IMR-90 (cell line): Measurements from ENCODE around the gene MMP14. TPM values are rescaled to one million over a fixed set of nuclear protein-coding genes. Genes with fewer than 3 reads are reported as not detected.

Experiments
- ATAC-seq: fragments of 200-7000 bp; cut with Tn5 transposase; 2 replicates; pipeline ENCODE4 v1.9.1; 2020; ENCODE audit warnings: low read depth, mild to moderate bottlenecking, moderate library complexity
- BruUV-seq: library from RNA; stranded (reverse); fragments of 400-500 nt; replicated peaks from 2 replicates; lab custom pipeline; 2021; lab: Mats Ljungman, UMichigan
- CTCF ChIA-PET: fragments of 300-600 bp; formaldehyde crosslinking; extraction: SDS; loops from one replicate; lab custom pipeline; 2021; ENCODE audit warnings: antibody characterized with exemption; lab: Yijun Ruan, JAX
- POLR2A ChIA-PET: fragments of 300-600 bp; sonication (Branson Sonifier 250); formaldehyde crosslinking; loops from one replicate; lab custom pipeline; 2022; ENCODE audit warnings: antibody characterized with exemption; ENCODE audit not compliant: unreplicated experiment; lab: Charles Lee
- DNase-seq: peaks from one replicate; pipeline ENCODE4 v3.0.0; 2013
- H2AFZ ChIP-seq: replicated peaks from 2 replicates; pipeline ENCODE3; 2013; ENCODE audit warnings: low read length, mild to moderate bottlenecking; ENCODE audit not compliant: poor library complexity
- H2AK5ac ChIP-seq: 2 replicates; pipeline ENCODE4 v1.6.1; 2013; ENCODE audit warnings: low read depth, low read length, inconsistent platforms
- H2AK9ac ChIP-seq: replicated peaks from 2 replicates; pipeline ENCODE3; 2013; ENCODE audit warnings: mild to moderate bottlenecking, low read depth, low read length, moderate library complexity; ENCODE audit not compliant: poor library complexity
- H2BK120ac ChIP-seq: 2 replicates; pipeline ENCODE4 v1.6.1; 2013; ENCODE audit warnings: low read depth, low read length, inconsistent platforms
- H2BK15ac ChIP-seq: 3 replicates; pipeline ENCODE4 v1.6.1; 2013; ENCODE audit warnings: low read depth, low read length, inconsistent platforms
- H2BK20ac ChIP-seq: 2 replicates; pipeline ENCODE4 v1.6.1; 2013; ENCODE audit warnings: low read depth, mild to moderate bottlenecking, inconsistent platforms, low read length, moderate library complexity
- H2BK5ac ChIP-seq: 2 replicates; pipeline ENCODE4 v1.6.1; 2013; ENCODE audit warnings: mild to moderate bottlenecking, low read depth, low read length, inconsistent platforms; ENCODE audit not compliant: poor library complexity, severe bottlenecking
- H3K14ac ChIP-seq: replicated peaks from 2 replicates; pipeline ENCODE4 v1.6.1; 2013; ENCODE audit warnings: low read depth, low read length, inconsistent platforms
- H3K18ac ChIP-seq: 2 replicates; pipeline ENCODE4 v1.6.1; 2013; ENCODE audit warnings: low read depth, low read length, control low read depth
- H3K23ac ChIP-seq: 2 replicates; pipeline ENCODE4 v1.6.1; 2013; ENCODE audit warnings: low read depth, low read length, inconsistent platforms
- H3K27ac ChIP-seq: 2 replicates; pipeline ENCODE4 v1.5.1; 2013; ENCODE audit warnings: mild to moderate bottlenecking, control low read depth, low read length; ENCODE audit not compliant: insufficient read depth
- H3K27me3 ChIP-seq: 2 replicates; pipeline ENCODE4 v1.6.1; 2013; ENCODE audit warnings: low read length; ENCODE audit not compliant: control insufficient read depth, insufficient read depth
- H3K36me3 ChIP-seq: 2 replicates; pipeline ENCODE4 v1.6.1; 2013; ENCODE audit warnings: low read length, mixed read lengths; ENCODE audit not compliant: control insufficient read depth, insufficient read depth
- H3K4ac ChIP-seq: 2 replicates; pipeline ENCODE4 v1.6.1; 2013; ENCODE audit warnings: low read depth, low read length, inconsistent platforms
- H3K4me1 ChIP-seq: 2 replicates; pipeline ENCODE4 v1.6.1; 2013; ENCODE audit warnings: low read length, mixed read lengths; ENCODE audit not compliant: control insufficient read depth, insufficient read depth
- H3K4me2 ChIP-seq: 2 replicates; pipeline ENCODE4 v1.6.1; 2013; ENCODE audit warnings: low read depth, mild to moderate bottlenecking, control low read depth, low read length, moderate library complexity
- H3K4me3 ChIP-seq: 2 replicates; pipeline ENCODE4 v1.5.1; 2013; ENCODE audit warnings: low read depth, mild to moderate bottlenecking, control low read depth, low read length, moderate library complexity; ENCODE audit not compliant: insufficient read depth
- H3K56ac ChIP-seq: 2 replicates; pipeline ENCODE4 v1.6.1; 2013; ENCODE audit warnings: low read length, inconsistent platforms; ENCODE audit not compliant: insufficient read depth; ENCODE audit errors: extremely low read depth
- H3K79me1 ChIP-seq, 2 experiments: 2 replicates each; pipeline ENCODE4 v1.6.1; 2013; ENCODE audit warnings: low read length in 2 of 2, inconsistent platforms in 1 of 2, low read depth in 1 of 2
- H3K9ac ChIP-seq: 2 replicates; pipeline ENCODE4 v1.6.1; 2013; ENCODE audit warnings: low read depth, low read length, control low read depth
- H3K9me1 ChIP-seq: 2 replicates; pipeline ENCODE4 v1.6.1; 2013; ENCODE audit warnings: low read length, inconsistent platforms; ENCODE audit not compliant: insufficient read depth
- H3K9me3 ChIP-seq: 2 replicates; pipeline ENCODE4 v1.6.1; 2013; ENCODE audit warnings: low read length; ENCODE audit not compliant: control insufficient read depth, insufficient read depth
- H4K20me1 ChIP-seq: 2 replicates; pipeline ENCODE4 v1.6.1; 2013; ENCODE audit warnings: low read length, inconsistent platforms; ENCODE audit not compliant: insufficient read depth
- H4K5ac ChIP-seq: 2 replicates; pipeline ENCODE4 v1.6.1; 2013; ENCODE audit warnings: mild to moderate bottlenecking, low read depth, low read length, control low read depth
- H4K8ac ChIP-seq, 2 experiments: 2 replicates each; pipeline ENCODE4 v1.6.1; 2013; ENCODE audit warnings: low read depth in 2 of 2, low read length in 2 of 2, control low read depth in 1 of 2, inconsistent platforms in 1 of 2
- H4K91ac ChIP-seq: 2 replicates; pipeline ENCODE4 v1.6.1; 2013; ENCODE audit warnings: low read depth, low read length, inconsistent platforms; ENCODE audit not compliant: insufficient read depth
- CTCF ChIP-seq: conservative IDR thresholded peaks from 2 replicates; pipeline ENCODE4 v1.5.1; 2012; ENCODE audit warnings: mild to moderate bottlenecking, low read depth, low read length, improper control_type of control experiment
- FOS ChIP-seq: fragments of 150-350 bp; IDR thresholded peaks from 2 replicates; pipeline ENCODE4 v1.6.1; 2016; ENCODE audit warnings: low read depth, low read length
- MAZ ChIP-seq: IDR thresholded peaks from 2 replicates; pipeline ENCODE4 v1.6.1; 2012; ENCODE audit warnings: low read depth, mild to moderate bottlenecking, low read length, improper control_type of control experiment, moderate library complexity, borderline replicate concordance
- MXI1 ChIP-seq: IDR thresholded peaks from 2 replicates; pipeline ENCODE4 v1.6.1; 2012; ENCODE audit warnings: low read depth, mild to moderate bottlenecking, low read length, moderate library complexity, borderline replicate concordance
- RAD21 ChIP-seq: IDR thresholded peaks from 2 replicates; pipeline ENCODE4 v1.6.1; 2012; ENCODE audit warnings: low read length, improper control_type of control experiment
- RFX5 ChIP-seq: IDR thresholded peaks from 2 replicates; pipeline ENCODE4 v1.8.0; 2012; ENCODE audit warnings: low read depth, mild to moderate bottlenecking, low read length, moderate library complexity
- SMC3 ChIP-seq: fragments of 150-350 bp; IDR thresholded peaks from 2 replicates; pipeline ENCODE4 v1.6.1; 2016; ENCODE audit warnings: low read depth, mild to moderate bottlenecking, antibody characterized with exemption, low read length, moderate library complexity
- WGBS, 2 experiments: methylation state at CpG; one replicate each; pipeline versions ENCODE4 v1.1.5 to v1.1.7; 2013; ENCODE audit warnings: missing lambda C conversion rate in 2 of 2; ENCODE audit not compliant: insufficient read length in 1 of 2; ENCODE audit errors: extremely low coverage in 2 of 2; 5-methylcytosine and 5-hydroxymethylcytosine counted together
- dilution Hi-C: fragments of 300-500 bp; cut with HindIII; formaldehyde crosslinking; loops from one replicate; pipeline ENCODE4 v1.14.3; 2018; ENCODE audit warnings: low sequenced_read_pairs; ENCODE audit not compliant: unreplicated experiment
- in situ Hi-C: fragments of 300-500 bp; cut with MboI; formaldehyde crosslinking; loops from 3 replicates; pipeline ENCODE4 v1.14.3; 2019; ENCODE audit warnings: low sequenced_read_pairs, inconsistent platforms, mixed read lengths
- intact Hi-C: fragments of 100-400 bp; cut with micrococcal nuclease; formaldehyde crosslinking; loops from 2 replicates; pipeline ENCODE4 v1.10.0; 2022
- polyA plus RNA-seq, 3 experiments: library from polyadenylated mRNA; depleted of rRNA; stranded (reverse); fragments of >200 nt; gene quantifications; 2 replicates each; pipeline ENCODE4 v1.2.3, GENCODE V29; 2012; ENCODE audit warnings: low replicate concordance in 1 of 3
- total RNA-seq: library from RNA; depleted of rRNA; stranded (reverse); fragments of >200 nt; gene quantifications from 2 replicates; pipeline ENCODE4 v1.2.3, GENCODE V29; 2012

Gene MMP14
- total and polyA plus RNA-seq, 2 of the 4 experiments (the other 2 are of a cell fraction) = 156 to 315 TPM

- ATAC-seq = no peak
- no TSS peak for BruUV-seq
Measured at GRCh38 chr14:22797017-22797917, 39.1 kb upstream of the MMP14 start.

More at GRCh38 chr14:22797017-22797917, 39.1 kb upstream of the MMP14 start:
- Histone ChIP-seq H3K9ac (no peak overlapping the region), H2BK120ac (no peak overlapping the region), H4K5ac (no peak overlapping the region), H3K9me3 (no peaks in the 10 kb centered on the region), H3K4me2 (no peak overlapping the region), H3K79me1 (no peaks in the 10 kb centered on the region), H2AK9ac (no peak overlapping the region), H3K4ac (no peak overlapping the region), H2BK20ac (no peak overlapping the region), H3K56ac (no peak overlapping the region), H3K27me3 (peaks cover 12% of the 10 kb centered on the region), H3K4me1 (no peaks in the 10 kb centered on the region), H3K27ac (no peak overlapping the region), H3K14ac (no peak overlapping the region), H4K91ac (no peak overlapping the region), H2AK5ac (no peak overlapping the region), H2BK15ac (no peak overlapping the region), H3K23ac (no peak overlapping the region), H3K36me3 (no peaks in the 10 kb centered on the region), H4K20me1 (no peaks in the 10 kb centered on the region), H3K18ac (no peak overlapping the region), H3K4me3 (no peak overlapping the region), H2BK5ac (no peak overlapping the region), H2AFZ (no peak overlapping the region), H3K9me1 (no peaks in the 10 kb centered on the region; the same call in 1 of the 2 replicates), H4K8ac (no peak overlapping the region)
- POLR2A ChIA-PET = no interaction called here
- intact Hi-C loops (no loop called here), in situ Hi-C loops (no loop called here), dilution Hi-C loops (no loop called here)
- CTCF ChIA-PET = no interaction called here
- TF ChIP-seq CTCF (no peak), MXI1 (no peak), RAD21 (no peak), MAZ (no peak), SMC3 (no peak), RFX5 (no peak), FOS (no peak)
- no CpG with 5 or more reads among the region's 5 CpGs for WGBS, 2 experiments
- DNase-seq = no peak
